ENCODE results near the gene PCGF3.

DNA sequence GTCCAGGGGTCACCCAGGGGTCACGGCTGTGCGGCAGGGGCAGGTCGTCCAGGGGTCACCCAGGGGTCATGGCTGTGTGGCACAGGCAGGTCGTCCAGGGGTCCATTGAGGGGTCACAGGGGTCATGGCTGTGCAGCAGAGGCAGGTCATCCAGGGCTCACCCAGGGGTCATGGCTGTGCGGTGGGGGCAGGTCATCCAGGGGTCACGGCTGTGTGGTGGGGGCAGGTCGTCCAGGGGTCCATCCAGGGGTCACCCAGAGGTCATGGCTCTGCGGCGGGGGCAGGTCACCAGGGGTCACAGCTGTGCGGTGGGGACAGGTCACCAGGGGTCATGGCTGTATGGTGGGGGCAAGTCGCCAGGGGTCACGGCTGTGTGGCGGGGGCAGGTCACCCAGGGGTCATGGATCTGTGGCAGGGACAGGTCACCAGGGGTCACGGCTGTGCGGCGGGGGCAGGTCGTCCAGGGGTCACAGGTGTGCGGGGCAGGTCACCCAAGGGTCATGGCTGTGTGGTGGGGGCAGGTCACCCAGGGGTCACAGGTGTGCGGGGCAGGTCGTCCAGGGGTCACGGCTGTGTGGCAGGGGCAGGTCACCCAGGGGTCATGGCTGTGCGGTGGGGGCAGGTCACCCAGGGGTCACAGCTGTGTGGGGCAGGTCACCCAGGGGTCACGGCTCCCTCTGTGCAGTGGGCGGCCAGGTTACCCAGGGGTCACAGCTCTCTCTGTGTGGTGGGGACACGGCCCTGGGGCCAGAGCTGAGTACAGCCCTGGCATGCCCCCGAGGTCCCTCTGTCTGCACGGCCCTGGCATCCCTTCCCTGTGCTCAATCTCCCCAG lies 47.6 kb upstream of the PCGF3 start:
- TF ChIP-seq, protein P1, sequence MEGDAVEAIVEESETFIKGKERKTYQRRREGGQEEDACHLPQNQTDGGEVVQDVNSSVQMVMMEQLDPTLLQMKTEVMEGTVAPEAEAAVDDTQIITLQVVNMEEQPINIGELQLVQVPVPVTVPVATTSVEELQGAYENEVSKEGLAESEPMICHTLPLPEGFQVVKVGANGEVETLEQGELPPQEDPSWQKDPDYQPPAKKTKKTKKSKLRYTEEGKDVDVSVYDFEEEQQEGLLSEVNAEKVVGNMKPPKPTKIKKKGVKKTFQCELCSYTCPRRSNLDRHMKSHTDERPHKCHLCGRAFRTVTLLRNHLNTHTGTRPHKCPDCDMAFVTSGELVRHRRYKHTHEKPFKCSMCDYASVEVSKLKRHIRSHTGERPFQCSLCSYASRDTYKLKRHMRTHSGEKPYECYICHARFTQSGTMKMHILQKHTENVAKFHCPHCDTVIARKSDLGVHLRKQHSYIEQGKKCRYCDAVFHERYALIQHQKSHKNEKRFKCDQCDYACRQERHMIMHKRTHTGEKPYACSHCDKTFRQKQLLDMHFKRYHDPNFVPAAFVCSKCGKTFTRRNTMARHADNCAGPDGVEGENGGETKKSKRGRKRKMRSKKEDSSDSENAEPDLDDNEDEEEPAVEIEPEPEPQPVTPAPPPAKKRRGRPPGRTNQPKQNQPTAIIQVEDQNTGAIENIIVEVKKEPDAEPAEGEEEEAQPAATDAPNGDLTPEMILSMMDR (IDR thresholded peaks at IDR 0.05): no peak
- TF ChIP-seq POLR2A (IDR thresholded peaks at IDR 0.05; ENCODE audit: low read depth): no peak
- no peak for TF ChIP-seq POLR2AphosphoS5 (IDR thresholded peaks at IDR 0.05)

Measured in esophagus muscularis mucosa (tissue), 3 donors.